Mesendoderm (in vitro differentiated cells): ENCODE results near the gene HSP90AB1.

Source experiments
- DNase-seq: peaks from one replicate; pipeline ENCODE4 v3.0.0; 2013
- H2AK5ac ChIP-seq: 2 replicates; pipeline ENCODE4 v1.6.1; 2013; ENCODE audit warnings: low read length, inconsistent platforms
- H2BK120ac ChIP-seq: 2 replicates; pipeline ENCODE4 v1.6.1; 2013; ENCODE audit warnings: low read depth, mild to moderate bottlenecking, low read length, moderate library complexity, mixed read lengths
- H2BK15ac ChIP-seq: replicated peaks from 2 replicates; pipeline ENCODE4 v1.6.1; 2013; ENCODE audit warnings: low read depth, mild to moderate bottlenecking, moderate library complexity
- H2BK5ac ChIP-seq: 2 replicates; pipeline ENCODE4 v1.6.1; 2013; ENCODE audit warnings: low read length, inconsistent platforms
- H3K18ac ChIP-seq: 2 replicates; pipeline ENCODE4 v1.6.1; 2013; ENCODE audit warnings: mild to moderate bottlenecking, low read length, mixed read lengths
- H3K23ac ChIP-seq: one replicate; pipeline ENCODE4 v1.6.1; 2013; ENCODE audit warnings: low read length
- H3K27ac ChIP-seq: 2 replicates; pipeline ENCODE4 v1.5.1; 2013; ENCODE audit warnings: low read depth, mild to moderate bottlenecking, inconsistent platforms, low read length, moderate library complexity
- H3K27me3 ChIP-seq: 2 replicates; pipeline ENCODE4 v1.6.1; 2013; ENCODE audit warnings: low read length, control low read depth, mild to moderate bottlenecking, inconsistent platforms; ENCODE audit not compliant: insufficient read depth, poor library complexity
- H3K36me3 ChIP-seq: 2 replicates; pipeline ENCODE4 v1.6.1; 2013; ENCODE audit warnings: low read length, inconsistent platforms; ENCODE audit not compliant: control insufficient read depth, insufficient read depth
- H3K4ac ChIP-seq: one replicate; pipeline ENCODE4 v1.6.1; 2013; ENCODE audit warnings: low read depth, mild to moderate bottlenecking, low read length, moderate library complexity
- H3K4me1 ChIP-seq: 2 replicates; pipeline ENCODE4 v1.6.1; 2013; ENCODE audit warnings: low read depth, low read length, inconsistent platforms; ENCODE audit not compliant: control insufficient read depth
- H3K4me2 ChIP-seq: 2 replicates; pipeline ENCODE4 v1.6.1; 2013; ENCODE audit warnings: low read length
- H3K4me3 ChIP-seq: 2 replicates; pipeline ENCODE4 v1.5.1; 2013; ENCODE audit warnings: mild to moderate bottlenecking, low read length
- H3K56ac ChIP-seq: one replicate; pipeline ENCODE4 v1.6.1; 2013; ENCODE audit warnings: low read length
- H3K79me1 ChIP-seq: 2 replicates; pipeline ENCODE4 v1.6.1; 2013; ENCODE audit warnings: low read length, inconsistent platforms
- H3K79me2 ChIP-seq: 2 replicates; pipeline ENCODE4 v1.6.1; 2013; ENCODE audit warnings: mild to moderate bottlenecking, low read length; ENCODE audit not compliant: control insufficient read depth, insufficient read depth
- H3K9ac ChIP-seq: 2 replicates; pipeline ENCODE4 v1.6.1; 2013; ENCODE audit warnings: low read length, inconsistent platforms
- H4K5ac ChIP-seq: one replicate; pipeline ENCODE4 v1.6.1; 2013; ENCODE audit warnings: low read length
- H4K8ac ChIP-seq: one replicate; pipeline ENCODE4 v1.6.1; 2013; ENCODE audit warnings: low read depth, mild to moderate bottlenecking, control low read depth, low read length, moderate library complexity
- WGBS: extraction: QIAGEN DNeasy Blood & Tissue Kit; methylation state at CpG from one replicate; pipeline ENCODE4 v1.1.7; 2013; ENCODE audit warnings: low lambda C conversion rate, missing lambda C conversion rate; ENCODE audit not compliant: insufficient coverage; ENCODE audit errors: extremely low coverage; 5-methylcytosine and 5-hydroxymethylcytosine counted together

The HSP90AB1 gene

DNA sequence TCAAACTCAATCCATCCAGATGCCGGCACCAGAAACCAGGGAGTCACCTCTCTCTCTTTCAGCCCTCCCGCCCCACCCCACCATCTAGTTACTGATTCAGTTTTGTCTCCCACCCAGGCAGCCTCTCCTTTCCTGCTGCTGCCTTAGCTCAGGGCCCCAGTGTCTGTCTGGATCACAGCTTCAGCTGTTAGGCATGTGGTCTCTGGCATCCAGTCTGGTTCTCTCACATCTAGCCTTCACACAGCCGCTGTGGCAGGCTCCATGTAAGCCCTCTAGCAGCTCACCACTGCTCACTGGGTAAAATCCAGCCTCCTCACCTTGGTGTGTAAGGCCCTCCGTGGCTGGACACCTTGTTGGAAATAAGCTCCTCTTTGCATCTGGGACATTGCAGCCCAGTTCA, 44.9 kb downstream of the HSP90AB1 start:
- Histone ChIP-seq H3K4me2 (no peak overlapping the region), H2BK5ac (no peak overlapping the region), H3K18ac (no peak overlapping the region), H3K79me2 (no peaks in the 10 kb centered on the region), H4K5ac (no peak overlapping the region), H3K4ac (no peak overlapping the region), H3K27me3 (peaks cover 5% of the 10 kb centered on the region), H3K36me3 (no peaks in the 10 kb centered on the region), H3K56ac (no peak overlapping the region), H3K9ac (no peak overlapping the region), H2BK15ac (no peak overlapping the region), H3K4me1 (no peaks in the 10 kb centered on the region), H3K4me3 (no peak overlapping the region), H4K8ac (no peak overlapping the region), H3K79me1 (no peaks in the 10 kb centered on the region), H3K23ac (no peak overlapping the region), H2AK5ac (no peak overlapping the region), H3K27ac (no peak overlapping the region), H2BK120ac (no peak overlapping the region)
- WGBS, result no CpG with 5 or more reads among the region's 4 CpGs
- no peak for DNase-seq

GRCh38 chr6:44292661-44293365, 45.9 kb downstream of the HSP90AB1 start:
- peaks cover 5% of the 10 kb centered on the region for H3K27me3 ChIP-seq
- no peak overlapping the region for H2AK5ac ChIP-seq
- no peak overlapping the region for H3K27ac ChIP-seq
- H4K5ac ChIP-seq, result no peak overlapping the region
- no peaks in the 10 kb centered on the region for H3K4me1 ChIP-seq
- no CpG with 5 or more reads among the region's 4 CpGs for WGBS
- H4K8ac ChIP-seq, result no peak overlapping the region
- no peak for DNase-seq
- no peak overlapping the region for H2BK5ac ChIP-seq
- H2BK15ac ChIP-seq, result no peak overlapping the region
- no peak overlapping the region for H3K4ac ChIP-seq
- no peak overlapping the region for H3K56ac ChIP-seq
- no peaks in the 10 kb centered on the region for H3K79me1 ChIP-seq
- no peaks in the 10 kb centered on the region for H3K79me2 ChIP-seq
- no peak overlapping the region for H2BK120ac ChIP-seq
- no peak overlapping the region for H3K23ac ChIP-seq
- no peak overlapping the region for H3K18ac ChIP-seq
- H3K4me3 ChIP-seq, result no peak overlapping the region
- H3K36me3 ChIP-seq, result no peaks in the 10 kb centered on the region
- no peak overlapping the region for H3K4me2 ChIP-seq
- H3K9ac ChIP-seq, result no peak overlapping the region

- Histone ChIP-seq H3K4me3 (no peak overlapping the region), H3K9ac (no peak overlapping the region), H3K18ac (no peak overlapping the region), H3K36me3 (no peaks in the 10 kb centered on the region), H4K5ac (no peak overlapping the region), H2BK120ac (no peak overlapping the region), H3K4me2 (no peak overlapping the region), H3K27me3 (peaks cover 5% of the 10 kb centered on the region), H3K79me1 (no peaks in the 10 kb centered on the region), H4K8ac (no peak overlapping the region), H3K23ac (no peak overlapping the region), H3K27ac (no peak overlapping the region), H2BK5ac (no peak overlapping the region), H2BK15ac (no peak overlapping the region), H3K56ac (no peak overlapping the region), H3K4me1 (no peaks in the 10 kb centered on the region), H3K79me2 (no peaks in the 10 kb centered on the region), H3K4ac (no peak overlapping the region), H2AK5ac (no peak overlapping the region)
- WGBS, result no CpG with 5 or more reads among the region's 7 CpGs
- no peak for DNase-seq
These were observed 48.2 kb downstream of the HSP90AB1 start for GRCh38 chr6:44294832-44295791.

GRCh38 chr6:44297063-44298038, 50.5 kb downstream of the HSP90AB1 start:
- Histone ChIP-seq H2BK15ac (no peak overlapping the region), H3K4me3 (peak overlapping the region; percentile 46), H3K9ac (peak overlapping the region; percentile 71), H2AK5ac (no peak overlapping the region), H2BK120ac (no peak overlapping the region), H2BK5ac (no peak overlapping the region), H3K79me1 (no peaks in the 10 kb centered on the region), H3K79me2 (no peaks in the 10 kb centered on the region), H3K23ac (peak overlapping the region; percentile 89), H3K27me3 (peaks cover 5% of the 10 kb centered on the region), H3K4me2 (peak overlapping the region; percentile 95), H3K18ac (no peak overlapping the region), H4K5ac (no peak overlapping the region), H3K27ac (no peak overlapping the region), H3K36me3 (peaks cover 10% of the 10 kb centered on the region), H3K56ac (peak overlapping the region; percentile 92), H3K4ac (no peak overlapping the region), H4K8ac (no peak overlapping the region), H3K4me1 (no peaks in the 10 kb centered on the region)
- no CpG with 5 or more reads among the region's 86 CpGs for WGBS
- DNase-seq, result peak; percentile 54

- Histone ChIP-seq H3K27me3 (peaks cover 5% of the 10 kb centered on the region), H4K5ac (no peak overlapping the region), H2BK15ac (no peak overlapping the region), H2BK5ac (no peak overlapping the region), H3K27ac (no peak overlapping the region), H3K56ac (peak overlapping the region; percentile 92), H2AK5ac (no peak overlapping the region), H3K4me3 (no peak overlapping the region), H3K4me2 (peak overlapping the region; percentile 86), H4K8ac (no peak overlapping the region), H3K23ac (no peak overlapping the region), H3K79me2 (no peaks in the 10 kb centered on the region), H3K79me1 (no peaks in the 10 kb centered on the region), H3K4ac (no peak overlapping the region), H3K9ac (peak overlapping the region; percentile 71), H3K18ac (no peak overlapping the region), H3K4me1 (no peaks in the 10 kb centered on the region), H2BK120ac (no peak overlapping the region), H3K36me3 (peaks cover 15% of the 10 kb centered on the region)
- no CpG with 5 or more reads among the region's 20 CpGs for WGBS
- DNase-seq, result peak; percentile 25
These were observed 51.3 kb downstream of the HSP90AB1 start for GRCh38 chr6:44298055-44298803.
